HG03039 (cell line): ENCODE data around the gene ASB9.
"Not testable (repeated sequence)": the region's sequence is repeated elsewhere in the genome, so short reads cannot be mapped to it uniquely, and the experiment has no call there.

Experiments
- ATAC-seq: cut with Tn5 transposase; IDR thresholded peaks from one replicate; pipeline ENCODE4 v1.9.1; 2021; ENCODE audit warnings: mild to moderate bottlenecking, moderate library complexity; ENCODE audit not compliant: unreplicated experiment

The ASB9 gene

DNA sequence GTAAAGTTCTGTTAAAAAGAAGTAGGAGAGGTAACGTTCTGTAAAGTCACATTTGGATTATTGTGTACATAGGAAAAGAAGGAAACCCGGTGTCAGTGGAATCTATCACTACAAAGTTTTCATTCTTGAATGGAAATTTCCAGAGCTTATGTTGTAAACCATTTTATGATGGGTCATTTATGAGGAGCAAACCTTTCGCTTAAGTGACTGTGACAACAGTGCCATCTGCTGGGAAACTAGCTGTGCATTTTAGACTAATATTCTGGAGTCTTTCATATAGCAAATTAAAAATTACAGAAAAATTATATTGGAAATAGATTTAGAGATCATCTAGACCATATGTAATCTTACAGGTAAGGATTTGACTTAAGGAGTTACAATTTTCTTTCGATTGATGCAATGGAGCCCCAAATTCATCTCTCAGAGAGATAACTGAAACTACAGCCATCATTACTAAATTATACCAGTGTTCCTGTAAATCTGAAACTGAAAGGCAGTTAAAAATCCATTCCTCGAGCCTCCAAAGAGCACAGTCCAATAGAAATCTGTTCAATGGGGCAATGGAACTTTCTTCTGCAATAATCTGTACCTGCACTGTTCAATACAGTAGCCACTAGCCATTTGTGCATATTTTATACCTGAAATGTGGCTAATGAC is 26.9 kb downstream of the ASB9 start:
- ATAC-seq, result no peak

DNA sequence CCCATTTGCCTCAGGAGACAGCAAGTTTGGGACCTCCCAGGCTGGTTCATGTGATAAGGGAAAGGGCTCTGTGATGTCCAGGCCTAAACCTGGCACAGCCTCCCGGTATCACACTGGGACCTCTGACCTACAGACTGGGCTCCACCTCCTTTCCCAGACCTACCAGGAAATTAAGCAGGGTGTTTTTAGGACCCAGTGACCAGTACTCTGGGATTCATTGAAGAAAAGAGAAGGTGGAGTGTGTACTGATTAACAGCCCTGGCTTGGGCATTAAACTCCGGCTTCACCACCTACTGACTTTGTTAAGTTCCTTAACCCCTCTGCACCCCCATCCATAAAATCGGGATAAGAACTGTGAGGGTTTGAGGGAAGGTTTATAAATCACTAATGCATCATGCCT is 28.6 kb downstream of the ASB9 start:
- ATAC-seq, result no peak

DNA sequence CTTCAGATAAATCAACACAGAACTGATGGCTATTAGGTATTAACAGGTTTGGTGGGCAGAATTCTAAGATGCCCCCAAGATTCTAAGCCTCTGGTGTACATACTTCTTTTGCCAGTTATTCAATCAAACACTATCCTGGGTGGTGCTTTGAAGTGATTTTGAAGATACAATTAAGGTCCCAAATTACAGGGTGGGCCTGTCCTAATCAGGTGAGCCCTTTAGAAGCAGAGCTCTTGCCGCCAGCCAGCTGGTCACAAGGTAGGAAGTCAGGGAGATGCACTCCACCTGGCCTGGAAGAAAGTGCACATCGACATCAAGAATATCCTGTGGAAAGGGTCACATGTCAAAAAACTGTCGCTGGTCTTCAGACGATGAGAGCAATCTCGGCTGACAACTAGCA is 29.5 kb downstream of the ASB9 start:
- ATAC-seq, result no peak

DNA sequence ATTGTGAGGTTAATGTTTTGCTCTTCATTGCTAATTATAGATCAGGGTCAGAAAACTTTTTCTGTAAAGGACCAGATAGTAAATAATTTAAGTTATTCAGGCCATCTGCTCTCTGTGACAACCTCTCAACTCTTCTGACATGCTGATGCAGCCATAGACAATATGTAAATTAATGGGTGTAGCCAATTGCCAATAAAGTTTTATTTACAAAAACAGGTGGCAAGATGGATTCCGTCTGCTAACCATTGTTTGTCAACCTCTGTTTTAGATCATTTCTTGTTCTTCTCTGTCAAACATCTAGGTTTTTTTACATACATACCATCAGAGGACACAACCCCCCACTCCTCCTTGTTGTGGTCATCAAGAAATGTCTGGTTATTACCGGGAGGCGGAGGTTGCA is 33.7 kb downstream of the ASB9 start:
- ATAC-seq, result no peak

DNA sequence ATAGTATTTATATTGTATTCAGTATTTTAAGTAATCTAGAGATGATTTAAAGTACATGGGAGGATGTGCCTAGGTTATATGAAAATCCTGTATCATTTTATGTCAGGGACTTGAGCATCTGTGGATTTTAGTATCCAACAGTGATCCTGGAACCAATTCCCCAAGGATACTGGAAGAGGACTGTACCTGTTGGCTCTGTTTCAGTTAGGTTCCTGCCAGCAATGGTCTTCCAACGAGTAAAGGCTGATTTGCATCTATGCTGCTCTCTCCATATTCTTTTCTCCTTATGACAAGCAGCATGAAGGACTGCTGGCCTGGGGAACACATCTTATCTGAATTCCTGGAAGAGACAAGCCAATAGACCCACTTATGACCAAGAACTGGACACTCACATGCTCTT is 34.9 kb downstream of the ASB9 start:
- ATAC-seq, result no peak

DNA sequence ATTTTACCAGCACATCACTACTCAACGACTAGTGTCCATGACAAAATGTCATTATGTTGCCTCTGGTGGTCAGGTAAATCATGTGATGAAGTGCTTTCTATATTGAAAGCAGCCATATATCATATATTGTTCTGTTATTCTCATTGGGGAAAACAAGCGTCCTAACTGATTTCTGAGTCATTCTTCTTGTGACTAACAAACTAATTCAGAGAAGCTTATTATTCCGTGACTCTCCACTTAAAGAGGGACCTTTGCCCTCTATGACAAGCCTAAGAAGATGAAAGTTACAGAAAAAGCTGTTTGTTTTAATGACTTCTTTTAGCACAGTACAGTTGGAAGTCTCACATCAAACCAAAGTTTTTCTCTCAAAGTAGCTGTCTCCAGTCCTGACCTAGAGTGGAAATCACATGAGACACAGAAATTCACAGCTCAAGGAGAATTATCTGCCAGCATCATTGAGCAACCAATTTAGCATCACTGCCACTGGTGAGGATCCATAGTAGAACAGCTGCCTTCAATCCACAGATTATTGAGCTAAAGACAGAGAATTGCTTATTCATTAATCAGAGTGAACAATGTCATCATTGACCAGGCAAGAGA is 36.4 kb downstream of the ASB9 start:
- no peak for ATAC-seq

DNA sequence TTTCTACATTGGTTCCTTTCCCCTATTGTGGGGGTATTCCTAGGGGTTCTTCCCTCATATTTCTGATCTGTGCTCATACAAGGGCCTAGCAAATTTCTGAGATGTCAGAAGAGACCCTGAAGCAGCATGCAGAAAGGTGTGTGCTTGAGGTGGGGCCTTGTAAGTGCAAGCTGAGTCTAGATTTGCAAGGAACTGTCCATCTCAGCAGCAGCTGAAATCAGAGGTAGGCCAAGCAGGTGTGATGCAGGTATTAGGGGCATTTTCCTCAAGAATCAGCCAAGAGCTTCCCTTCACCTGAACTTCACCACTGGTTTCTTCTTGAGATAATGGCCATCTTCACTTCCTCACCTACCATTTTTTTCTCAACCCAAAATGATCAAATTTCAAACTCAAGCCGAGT is 45.1 kb downstream of the ASB9 start:
- no peak for ATAC-seq

DNA sequence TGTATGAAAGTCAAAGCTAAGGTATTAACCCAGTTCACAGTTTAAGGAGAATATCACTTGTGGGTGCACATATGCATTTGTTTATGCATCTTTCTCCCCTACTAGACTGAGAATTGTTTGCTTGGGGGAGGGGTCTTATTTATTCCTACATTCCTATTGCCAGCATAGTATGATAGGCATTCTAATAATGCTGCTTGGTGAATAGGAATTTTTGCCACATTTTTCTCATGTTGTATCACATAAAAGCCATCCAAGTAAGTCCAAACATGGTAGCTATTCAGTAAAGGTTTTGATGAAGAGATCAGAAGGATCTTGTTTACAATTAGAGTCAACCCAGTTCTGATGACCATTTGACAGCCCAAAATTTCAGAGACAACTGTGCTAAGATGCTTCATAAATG is 48.6 kb downstream of the ASB9 start:
- ATAC-seq, result no peak

DNA sequence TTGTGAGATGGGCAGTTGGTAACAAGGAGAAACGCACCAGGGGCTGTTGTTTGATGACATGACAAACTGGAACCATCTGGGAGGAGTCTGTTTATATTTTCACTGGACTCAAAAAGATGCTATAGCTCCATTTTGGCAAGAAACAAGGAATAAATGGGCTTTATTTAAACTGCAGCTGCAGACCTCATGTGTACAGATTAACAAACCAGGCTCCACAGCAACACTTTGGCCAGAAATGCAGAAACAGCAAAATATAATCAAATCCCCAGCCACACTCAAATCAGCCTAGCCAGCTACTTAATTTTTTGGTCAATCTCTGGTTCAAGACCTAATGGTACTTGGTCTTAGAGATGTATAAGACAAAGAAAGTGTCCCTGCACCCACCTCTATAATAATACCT is 52.7 kb downstream of the ASB9 start:
- no peak for ATAC-seq

DNA sequence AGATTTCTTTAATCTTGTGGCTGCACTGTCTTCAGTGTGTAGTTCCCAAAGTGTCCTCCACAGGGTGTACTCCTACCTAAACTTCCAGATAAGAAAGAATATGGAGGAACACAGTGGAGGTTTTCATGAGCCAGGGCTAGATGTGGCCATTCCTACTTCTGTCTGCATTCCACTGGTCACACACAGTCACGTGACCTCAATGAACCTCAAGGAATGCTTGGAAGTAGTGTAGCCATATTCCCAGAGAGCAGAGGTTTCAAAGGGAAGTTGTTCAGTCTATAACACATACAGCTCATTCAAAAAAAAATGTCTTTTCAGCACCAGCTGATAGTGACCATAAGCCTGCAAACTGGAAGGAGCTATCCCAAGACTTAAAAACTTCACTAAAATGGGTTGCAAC is 53.6 kb downstream of the ASB9 start:
- ATAC-seq, result no peak

DNA sequence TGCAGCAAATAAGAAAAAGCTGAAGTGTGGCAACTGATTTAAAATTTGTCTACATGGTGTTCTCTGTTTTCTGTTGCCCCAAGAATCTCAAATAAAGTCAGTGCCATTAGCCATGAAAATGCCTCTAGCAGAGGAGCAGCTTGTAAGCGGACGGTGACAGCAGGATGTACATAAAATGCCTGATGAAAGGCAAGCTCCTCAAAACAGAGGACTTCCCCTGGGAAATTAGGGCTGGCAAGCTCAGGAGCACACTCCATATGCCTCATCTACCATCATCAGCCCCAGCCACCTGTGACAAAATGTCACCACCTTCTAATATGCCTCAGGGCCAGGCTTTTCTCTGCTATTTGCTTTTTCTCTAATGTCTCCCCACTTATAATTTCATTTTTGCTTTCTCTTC is 54.5 kb downstream of the ASB9 start:
- ATAC-seq, result no peak

DNA sequence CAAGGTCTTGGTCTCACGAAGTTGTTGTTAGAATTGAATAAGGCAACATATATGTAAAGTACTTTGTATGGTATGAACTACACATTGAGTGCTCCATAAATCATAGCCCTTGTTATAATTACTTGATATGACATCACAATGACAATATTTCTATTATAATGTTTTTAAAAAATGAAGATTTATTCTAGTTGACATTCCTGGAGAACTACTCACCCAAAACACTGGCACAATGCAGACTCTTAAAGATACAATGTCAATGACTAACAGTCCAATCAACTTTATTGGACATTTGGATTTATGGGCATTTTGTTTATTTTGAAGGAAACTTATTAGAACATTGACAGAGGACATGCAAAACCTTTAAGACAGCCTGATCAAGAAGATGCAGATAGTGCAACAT is 55.3 kb downstream of the ASB9 start:
- ATAC-seq, result no peak

DNA sequence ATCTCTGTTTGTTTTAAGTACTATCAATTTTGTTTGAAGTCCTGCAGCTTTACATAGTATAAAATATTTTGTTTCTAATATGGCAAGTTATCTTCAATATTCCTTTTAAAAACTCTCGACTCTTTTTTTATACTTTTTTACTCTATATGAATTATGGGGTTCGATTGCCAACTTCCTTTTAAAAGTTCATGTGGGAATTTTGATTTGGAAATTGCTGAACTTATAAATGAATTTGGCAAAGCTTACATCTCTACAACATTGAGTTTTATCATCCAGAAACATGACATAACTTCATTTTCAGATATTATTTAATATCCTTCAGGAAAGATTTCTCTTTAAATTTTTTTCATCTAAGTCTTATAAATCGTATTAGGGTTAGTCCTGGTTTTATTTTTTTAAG is 60.8 kb downstream of the ASB9 start:
- no peak for ATAC-seq

DNA sequence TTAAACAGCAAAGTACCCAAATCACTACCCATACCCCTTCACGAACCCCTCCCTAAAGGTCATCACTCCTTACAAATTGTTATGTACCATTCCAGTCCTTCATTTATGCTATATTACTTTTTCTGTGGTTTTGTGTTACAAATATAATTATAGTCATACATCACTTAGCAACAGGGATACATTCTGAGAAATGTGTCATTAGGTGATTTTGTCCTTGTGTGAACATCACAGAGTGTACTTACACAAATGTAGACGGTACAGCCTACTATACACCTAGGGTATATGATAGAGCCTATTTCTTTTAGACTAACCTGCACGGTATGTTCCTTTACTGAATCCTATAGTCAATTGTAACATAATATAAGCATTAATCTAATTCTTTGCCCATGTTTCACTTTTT is 61.9 kb downstream of the ASB9 start:
- ATAC-seq, result no peak

DNA sequence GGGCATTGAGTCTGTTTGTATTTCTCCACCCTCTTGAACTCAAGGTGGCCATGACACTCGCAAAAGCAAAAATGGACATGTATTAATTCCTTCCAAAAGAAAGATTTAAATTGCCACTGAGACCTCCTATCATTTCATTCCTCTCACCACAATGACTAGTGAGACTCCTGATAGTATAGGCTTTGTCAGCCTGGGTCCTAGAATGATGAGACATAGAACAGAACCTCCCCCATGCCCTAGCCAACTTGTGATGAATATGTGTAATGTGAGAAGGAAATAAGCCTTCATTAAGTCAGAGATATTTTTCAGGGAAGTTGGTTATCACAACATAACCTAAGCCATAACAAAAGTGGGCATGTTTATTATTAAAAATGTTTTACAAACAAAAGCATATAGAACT is 62.5 kb downstream of the ASB9 start:
- ATAC-seq, result no peak

DNA sequence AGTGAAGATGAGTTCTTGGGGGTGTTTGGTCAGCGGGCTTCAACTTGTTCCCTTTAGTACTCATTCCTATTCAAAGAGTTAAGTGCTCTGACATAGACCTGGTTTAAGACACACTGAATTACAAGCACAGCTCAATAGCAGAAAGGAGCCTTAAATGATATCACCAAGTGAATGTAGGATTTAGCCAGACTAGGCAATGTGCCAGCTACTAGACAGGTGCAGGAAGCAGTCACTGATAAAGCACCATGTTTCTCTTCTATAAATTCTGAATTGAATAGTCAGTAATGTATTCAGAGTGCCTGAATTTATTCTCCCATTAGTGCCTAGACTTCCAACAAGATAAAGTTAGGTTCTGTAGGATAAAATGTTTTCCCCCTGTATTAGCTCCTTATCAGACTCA is 63.6 kb downstream of the ASB9 start:
- ATAC-seq, result no peak

DNA sequence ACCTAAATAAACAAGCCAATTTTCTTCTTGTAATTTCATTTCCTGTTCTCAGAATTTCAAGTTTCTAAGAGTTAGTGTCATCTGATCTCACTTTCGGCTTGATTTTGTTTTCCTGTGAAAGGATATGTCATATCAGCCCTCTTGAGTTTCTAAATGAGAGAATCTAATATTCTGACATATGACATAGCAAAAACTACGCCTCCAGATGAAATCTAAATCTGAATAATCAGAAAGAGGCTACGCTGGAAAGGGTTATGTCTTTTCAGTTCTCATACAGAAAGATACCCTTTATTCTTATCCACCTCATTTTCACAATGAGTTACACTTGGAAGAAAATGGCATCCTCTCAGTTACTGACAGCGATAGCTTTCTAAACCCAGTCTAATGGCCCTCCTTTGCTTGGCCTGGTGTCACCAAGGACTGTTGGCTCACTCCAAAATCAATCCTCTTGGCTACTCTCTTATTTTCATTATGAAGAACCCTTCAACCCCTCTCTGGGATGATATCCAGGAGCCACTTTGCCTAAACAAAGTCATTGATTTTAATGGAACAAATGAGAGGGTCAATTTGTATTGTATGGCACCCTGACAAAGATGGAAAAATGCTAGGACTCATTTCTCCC is 65.6 kb downstream of the ASB9 start:
- no peak for ATAC-seq

DNA sequence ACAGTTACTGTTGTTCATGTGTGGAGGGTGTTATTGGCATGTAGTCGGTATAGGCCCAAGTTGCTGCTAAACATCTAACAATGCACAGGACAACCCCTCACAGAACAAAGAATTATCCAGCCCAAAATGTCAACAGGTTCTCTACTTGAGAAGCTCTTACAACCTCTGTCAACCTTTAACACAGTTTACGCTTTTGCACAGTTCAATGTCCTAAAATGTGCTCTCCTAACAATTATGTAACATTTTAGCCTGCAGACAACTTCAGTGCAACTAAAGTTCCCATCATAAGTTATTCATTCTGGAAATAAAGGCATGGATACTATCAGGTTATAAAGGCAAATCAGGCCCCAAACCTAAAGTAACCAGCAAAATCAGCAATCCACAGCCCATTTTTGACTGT is 66.2 kb downstream of the ASB9 start:
- no peak for ATAC-seq

DNA sequence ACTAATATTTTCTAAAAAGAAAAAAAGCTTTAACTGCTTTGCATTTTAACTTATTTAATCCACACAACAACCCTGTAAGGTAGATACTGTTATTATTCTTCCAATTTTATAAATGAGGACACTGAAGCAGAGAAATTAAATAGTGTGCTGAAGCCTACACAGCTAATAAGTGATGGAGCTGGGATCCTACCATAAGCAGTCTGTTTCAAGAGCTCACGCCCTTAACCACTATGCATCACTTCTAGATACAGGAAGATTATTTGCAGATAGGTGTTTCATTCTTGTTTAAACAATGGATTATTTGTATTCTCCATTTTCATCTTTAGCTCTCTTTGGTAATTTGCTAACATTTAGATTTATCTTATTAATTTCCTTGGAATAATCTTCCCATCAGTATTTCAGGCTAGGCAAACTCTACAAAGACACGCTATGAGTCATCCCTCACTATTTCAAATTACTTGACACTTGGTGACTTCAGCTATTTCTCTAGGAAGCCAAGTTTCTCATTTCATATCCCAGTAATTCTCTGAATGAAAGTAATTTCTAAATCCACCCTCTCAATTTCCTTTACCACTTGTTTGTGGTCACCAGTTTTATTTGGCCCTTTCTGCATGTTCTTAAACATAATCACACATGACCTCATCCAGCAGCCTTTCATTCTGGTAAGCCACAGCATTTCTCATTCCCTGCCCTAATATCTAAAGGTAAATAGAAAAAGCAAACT is 67.3 kb downstream of the ASB9 start:
- ATAC-seq, result no peak

DNA sequence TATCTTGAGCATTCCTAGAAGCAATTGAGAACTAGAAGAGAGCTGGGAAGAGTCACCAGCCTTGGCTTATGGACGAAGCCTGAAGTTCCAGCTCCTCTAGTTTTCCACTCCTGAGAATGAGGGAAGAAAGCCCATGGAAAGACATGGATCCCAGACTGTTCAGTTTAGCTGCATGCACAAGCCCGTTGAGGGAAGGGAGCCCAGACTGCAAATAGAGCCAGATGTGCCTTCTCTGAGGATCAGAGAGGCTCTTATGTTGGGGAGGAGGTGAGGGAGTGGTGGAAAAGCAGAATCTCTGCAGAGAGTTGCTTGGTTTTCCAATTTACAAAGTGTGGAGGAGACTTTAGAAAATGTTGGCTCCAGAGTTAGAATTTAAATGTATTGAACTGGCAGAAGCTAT is 69.0 kb downstream of the ASB9 start:
- no peak for ATAC-seq

DNA sequence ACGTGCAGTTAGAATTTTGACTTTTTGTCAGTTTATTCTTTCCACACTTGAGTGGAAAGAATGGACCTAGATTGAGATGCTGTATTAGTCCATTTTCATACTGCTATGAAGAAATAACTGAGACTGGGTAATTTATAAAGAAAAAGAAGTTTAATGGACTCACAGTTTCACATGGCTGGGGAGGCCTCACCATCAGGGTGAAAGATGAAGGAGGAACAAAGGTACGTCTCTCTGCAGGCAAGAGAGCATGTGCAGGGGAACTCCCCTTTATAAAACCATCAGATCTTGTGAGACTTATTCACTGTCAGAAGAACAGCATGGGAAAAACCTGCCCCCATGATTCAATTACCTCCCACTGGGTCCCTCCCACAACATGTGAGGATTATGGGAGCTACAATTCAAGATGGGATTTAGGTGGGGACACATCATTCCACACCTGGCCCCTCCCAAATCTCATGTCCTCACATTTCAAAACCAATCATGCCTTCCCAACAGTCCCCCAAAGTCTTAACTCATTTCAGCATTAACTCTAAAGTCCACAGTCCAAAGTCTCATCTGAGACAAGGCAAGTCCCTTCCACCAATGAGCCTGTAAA is 71.2 kb downstream of the ASB9 start:
- ATAC-seq, result not testable (repeated sequence)

DNA sequence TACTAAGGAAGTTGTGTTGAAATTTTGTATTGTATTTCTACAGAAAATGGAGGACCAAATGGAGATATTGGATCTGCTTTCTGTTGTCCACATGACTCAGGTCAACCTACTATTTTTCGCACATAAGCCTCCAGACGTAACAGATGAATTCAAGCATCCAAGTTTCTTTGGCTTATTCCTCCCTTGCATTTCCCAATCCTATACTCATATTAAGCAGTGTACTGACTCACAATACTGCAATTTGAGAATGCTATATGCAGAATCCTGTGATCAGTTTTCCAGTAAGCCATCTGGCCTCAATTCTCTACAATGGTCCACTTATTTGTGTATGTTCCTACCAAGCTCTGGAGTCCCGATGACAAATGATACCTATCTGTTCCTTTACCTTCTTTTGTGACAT is 75.7 kb downstream of the ASB9 start:
- no peak for ATAC-seq
